ENCODE measurements around the gene TSPAN18. TPM values are rescaled to one million over a fixed set of nuclear protein-coding genes. Genes with fewer than 3 reads are reported as not detected.

Gene TSPAN18
- total and polyA plus RNA-seq, 2 of the 4 experiments (the other 2 are of a cell fraction): 0.36 to 1.1 TPM

DNA sequence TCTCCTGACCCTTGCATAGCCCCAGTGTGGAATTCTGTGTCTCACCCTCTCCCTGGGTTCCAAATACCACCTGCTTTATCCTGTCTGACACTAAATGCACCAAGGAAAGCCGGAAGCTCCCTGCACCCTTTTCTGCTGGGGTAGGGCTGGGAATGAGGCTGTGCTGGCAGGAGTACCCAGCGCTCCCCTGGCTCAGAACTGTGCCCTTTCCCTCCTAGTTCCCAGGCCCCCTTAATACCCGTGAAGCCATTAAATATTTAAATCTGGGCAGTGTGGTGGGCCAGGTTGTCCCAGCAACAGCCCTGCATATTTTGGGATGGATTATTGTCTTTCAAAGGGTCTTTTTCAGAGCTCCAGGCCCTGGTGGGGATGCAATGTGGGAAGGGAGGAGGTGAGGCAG lies 160.9 kb downstream of the TSPAN18 start:
- no peak overlapping the region for H3K4me2 ChIP-seq (ENCODE audit: low read depth, low read length)
- BruUV-seq (replicated peaks): no TSS peak
- no peak overlapping the region for H2BK5ac ChIP-seq (ENCODE audit: low read depth, low read length, poor library complexity, severe bottlenecking)
- H3K56ac ChIP-seq (ENCODE audit: extremely low read depth, insufficient read depth, low read length): no peak overlapping the region
- H3K4me1 ChIP-seq (ENCODE audit: control insufficient read depth, insufficient read depth, low read length): peaks cover 11% of the 10 kb centered on the region
- no peak overlapping the region for H2BK120ac ChIP-seq (ENCODE audit: low read depth, low read length)
- no peak overlapping the region for H4K91ac ChIP-seq (ENCODE audit: insufficient read depth, low read depth, low read length)
- H3K9ac ChIP-seq (ENCODE audit: low read depth, low read length): no peak overlapping the region
- in situ Hi-C loops (cut with MboI; ENCODE audit: low sequenced_read_pairs) (no loop called here), intact Hi-C loops (cut with micrococcal nuclease) (loop anchor here (2.0 to 5.0 kb wide), 3 partner anchors 45 to 159 kb away; no protein-coding TSS in a partner anchor), dilution Hi-C loops (cut with HindIII; ENCODE audit: low sequenced_read_pairs, unreplicated experiment) (loop anchor here (25.0 kb wide), 1 partner anchor 125 kb away; no protein-coding TSS in a partner anchor)
- no CpG with 5 or more reads among the region's 3 CpGs for WGBS, 2 experiments (ENCODE audit: extremely low coverage in 2 of 2, insufficient read length in 1 of 2)
- H3K14ac ChIP-seq (replicated peaks; ENCODE audit: low read depth, low read length): no peak overlapping the region
- H3K36me3 ChIP-seq (ENCODE audit: control insufficient read depth, insufficient read depth, low read length): no peaks in the 10 kb centered on the region
- H2AK9ac ChIP-seq (replicated peaks; ENCODE audit: low read depth, low read length, poor library complexity): no peak overlapping the region
- no peak overlapping the region for H4K5ac ChIP-seq (ENCODE audit: low read depth, low read length)
- no peaks in the 10 kb centered on the region for H3K9me1 ChIP-seq (ENCODE audit: insufficient read depth, low read length)
- no peak overlapping the region for H3K23ac ChIP-seq (ENCODE audit: low read depth, low read length)
- no peak overlapping the region for H2AFZ ChIP-seq (replicated peaks; ENCODE audit: low read length, poor library complexity)
- TF ChIP-seq CHD1 (IDR thresholded peaks at IDR 0.05; ENCODE audit: low read depth, low read length): no peak
- TF ChIP-seq MAZ (IDR thresholded peaks at IDR 0.05; ENCODE audit: borderline replicate concordance, low read depth, low read length): no peak
- TF ChIP-seq RCOR1 (IDR thresholded peaks at IDR 0.05; ENCODE audit: insufficient replicate concordance, low read length): no peak
- TF ChIP-seq CEBPB (IDR thresholded peaks at IDR 0.05; ENCODE audit: low read depth, low read length): no peak
- TF ChIP-seq SMC3 (IDR thresholded peaks at IDR 0.05; ENCODE audit: low read depth, low read length): no peak
- TF ChIP-seq MXI1 (IDR thresholded peaks at IDR 0.05; ENCODE audit: borderline replicate concordance, low read depth, low read length): no peak
- no peak for TF ChIP-seq BHLHE40 (IDR thresholded peaks at IDR 0.05; ENCODE audit: low read depth, low read length)
- TF ChIP-seq, protein P1, sequence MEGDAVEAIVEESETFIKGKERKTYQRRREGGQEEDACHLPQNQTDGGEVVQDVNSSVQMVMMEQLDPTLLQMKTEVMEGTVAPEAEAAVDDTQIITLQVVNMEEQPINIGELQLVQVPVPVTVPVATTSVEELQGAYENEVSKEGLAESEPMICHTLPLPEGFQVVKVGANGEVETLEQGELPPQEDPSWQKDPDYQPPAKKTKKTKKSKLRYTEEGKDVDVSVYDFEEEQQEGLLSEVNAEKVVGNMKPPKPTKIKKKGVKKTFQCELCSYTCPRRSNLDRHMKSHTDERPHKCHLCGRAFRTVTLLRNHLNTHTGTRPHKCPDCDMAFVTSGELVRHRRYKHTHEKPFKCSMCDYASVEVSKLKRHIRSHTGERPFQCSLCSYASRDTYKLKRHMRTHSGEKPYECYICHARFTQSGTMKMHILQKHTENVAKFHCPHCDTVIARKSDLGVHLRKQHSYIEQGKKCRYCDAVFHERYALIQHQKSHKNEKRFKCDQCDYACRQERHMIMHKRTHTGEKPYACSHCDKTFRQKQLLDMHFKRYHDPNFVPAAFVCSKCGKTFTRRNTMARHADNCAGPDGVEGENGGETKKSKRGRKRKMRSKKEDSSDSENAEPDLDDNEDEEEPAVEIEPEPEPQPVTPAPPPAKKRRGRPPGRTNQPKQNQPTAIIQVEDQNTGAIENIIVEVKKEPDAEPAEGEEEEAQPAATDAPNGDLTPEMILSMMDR (conservative IDR thresholded peaks at IDR 0.05; ENCODE audit: low read depth, low read length): no peak
- TF ChIP-seq, protein P2, sequence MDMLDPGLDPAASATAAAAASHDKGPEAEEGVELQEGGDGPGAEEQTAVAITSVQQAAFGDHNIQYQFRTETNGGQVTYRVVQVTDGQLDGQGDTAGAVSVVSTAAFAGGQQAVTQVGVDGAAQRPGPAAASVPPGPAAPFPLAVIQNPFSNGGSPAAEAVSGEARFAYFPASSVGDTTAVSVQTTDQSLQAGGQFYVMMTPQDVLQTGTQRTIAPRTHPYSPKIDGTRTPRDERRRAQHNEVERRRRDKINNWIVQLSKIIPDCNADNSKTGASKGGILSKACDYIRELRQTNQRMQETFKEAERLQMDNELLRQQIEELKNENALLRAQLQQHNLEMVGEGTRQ (IDR thresholded peaks at IDR 0.05; ENCODE audit: low read depth, low read length): no peak
- no peak for TF ChIP-seq MAFK (IDR thresholded peaks at IDR 0.05; ENCODE audit: low read depth, low read length)
- no peaks in the 10 kb centered on the region for H3K79me1 ChIP-seq (ENCODE audit: low read depth in 1 of 2, low read length in 2 of 2)
- DNase-seq: no peak
- H2BK20ac ChIP-seq (ENCODE audit: low read depth, low read length): no peak overlapping the region
- ChIA-PET POLR2A (ENCODE audit: unreplicated experiment) (no interaction called here), CTCF (interaction anchor here (0.5 to 1.3 kb wide), 3 partner anchors 14 to 665 kb away, joined by 3 to 4 read pairs (median 3); no protein-coding TSS in a partner anchor)
- H2AK5ac ChIP-seq (ENCODE audit: low read depth, low read length): no peak overlapping the region
- no peak overlapping the region for H3K27ac ChIP-seq (ENCODE audit: insufficient read depth, low read length)
- no peak overlapping the region for H3K18ac ChIP-seq (ENCODE audit: low read depth, low read length)
- no peak overlapping the region for H3K4me3 ChIP-seq (ENCODE audit: insufficient read depth, low read depth, low read length)
- no peak overlapping the region for H3K4ac ChIP-seq (ENCODE audit: low read depth, low read length)
- H2BK15ac ChIP-seq (ENCODE audit: low read depth, low read length): no peak overlapping the region
- H4K20me1 ChIP-seq (ENCODE audit: insufficient read depth, low read length): no peaks in the 10 kb centered on the region
- no peak overlapping the region for H4K8ac ChIP-seq (ENCODE audit: low read depth in 2 of 2, low read length in 2 of 2)
- H3K9me3 ChIP-seq (ENCODE audit: control insufficient read depth, insufficient read depth, low read length): no peaks in the 10 kb centered on the region
- no peak for ATAC-seq (ENCODE audit: low read depth)
- H3K27me3 ChIP-seq (ENCODE audit: control insufficient read depth, insufficient read depth, low read length): peaks cover 11% of the 10 kb centered on the region

All from IMR-90 (cell line).